K562 (cell line): ENCODE data around the gene NXN. TPM values are rescaled to one million over a fixed set of nuclear protein-coding genes. Genes with fewer than 3 reads are reported as not detected.

Experiments
- ATAC-seq: fragments of 200-7000 bp; cut with Tn5 transposase; 3 replicates; pipeline ENCODE4 v1.9.1; 2020; ENCODE audit warnings: moderate library complexity
- BruUV-seq: library from RNA; stranded (reverse); fragments of 400-500 nt; replicated peaks from 2 replicates; lab custom pipeline; 2021; lab: Mats Ljungman, UMichigan
- CTCF ChIA-PET: fragments of 300-600 bp; formaldehyde crosslinking; extraction: SDS; loops from one replicate; lab custom pipeline; 2021; ENCODE audit warnings: low intra/inter-chr PET ratio; lab: Yijun Ruan, JAX
- POLR2A ChIA-PET: fragments of 300-600, 350-650 bp; sonication (Branson Sonifier 250); formaldehyde crosslinking; extraction: SDS; loops from one replicate; lab custom pipeline; 2021; ENCODE audit warnings: antibody characterized with exemption, inconsistent platforms; lab: Yijun Ruan, JAX
- DNase-seq, 4 experiments: peaks; one replicate each; pipeline versions ENCODE4 v3.0.0 to v3.0.0-alpha.2; 2011 to 2018; ENCODE audit warnings: low spot score in 3 of 4, mixed read lengths in 3 of 4; ENCODE audit errors: extremely low read depth in 1 of 4
- FAIRE-seq: peaks from 2 replicates; lab custom pipeline; 2011; peaks lifted over from hg19 to GRCh38; lab: Jason Lieb, UNC
- H2AFZ ChIP-seq: 2 replicates; pipeline ENCODE4 v1.6.0; 2011; ENCODE audit warnings: low read depth, low read length, control low read depth, inconsistent platforms
- H3K27ac ChIP-seq: fragments of 200-600 bp; 3 replicates; pipeline ENCODE4 v1.8.0; 2011; ENCODE audit warnings: low read depth, mild to moderate bottlenecking, control low read depth, inconsistent platforms, low read length, moderate library complexity, mixed read lengths; ENCODE audit errors: extremely low read depth
- H3K27me3 ChIP-seq, 2 experiments: fragments of 300-600 bp in 1 of 2; 2 replicates in 1 of 2; 3 replicates in 1 of 2; pipeline versions ENCODE4 v1.6.0 to v1.8.0; 2011; ENCODE audit warnings: inconsistent platforms in 2 of 2, low read length in 2 of 2, mild to moderate bottlenecking in 1 of 2, mixed read lengths in 1 of 2, moderate library complexity in 1 of 2; ENCODE audit not compliant: control insufficient read depth in 2 of 2, insufficient read depth in 2 of 2
- H3K36me3 ChIP-seq: fragments of 300-600 bp; 3 replicates; pipeline ENCODE4 v1.8.0; 2011; ENCODE audit warnings: mild to moderate bottlenecking, low read length, inconsistent platforms; ENCODE audit not compliant: control insufficient read depth, insufficient read depth
- H3K4me1 ChIP-seq, 2 experiments: fragments of 200-600 bp in 1 of 2; replicated peaks in 1 of 2; 2 replicates in 1 of 2; 3 replicates in 1 of 2; pipeline versions ENCODE4 v1.5.1 to v1.8.0; 2011; ENCODE audit warnings: inconsistent platforms in 2 of 2, low read length in 2 of 2, mild to moderate bottlenecking in 1 of 2, mixed read lengths in 1 of 2, moderate library complexity in 1 of 2; ENCODE audit not compliant: control insufficient read depth in 2 of 2, insufficient read depth in 2 of 2
- H3K4me2 ChIP-seq: 2 replicates; pipeline ENCODE4 v1.6.1; 2011; ENCODE audit warnings: low read length, control low read depth, inconsistent platforms, mixed read lengths; ENCODE audit not compliant: insufficient read depth
- H3K4me3 ChIP-seq: fragments of 200-600 bp; sonication (generic), shearing (Covaris generic); 2 replicates; pipeline ENCODE4 v1.5.1; 2016; ENCODE audit warnings: control low read depth, inconsistent platforms
- H3K79me2 ChIP-seq: fragments of 200-600 bp; 3 replicates; pipeline ENCODE4 v1.8.0; 2011; ENCODE audit warnings: low read length, inconsistent platforms; ENCODE audit not compliant: control insufficient read depth, insufficient read depth
- H3K9ac ChIP-seq, 2 experiments: 2 replicates each; pipeline versions ENCODE4 v1.6.0 to v1.6.1; 2011; ENCODE audit warnings: low read depth in 2 of 2, low read length in 2 of 2, control low read depth in 1 of 2, inconsistent platforms in 1 of 2, mild to moderate bottlenecking in 1 of 2, mixed read lengths in 1 of 2; ENCODE audit not compliant: insufficient read depth in 1 of 2
- H3K9me1 ChIP-seq: one replicate; pipeline ENCODE4 v1.6.0; 2011; ENCODE audit warnings: inconsistent platforms, mild to moderate bottlenecking, low read length, moderate library complexity; ENCODE audit not compliant: control insufficient read depth, insufficient read depth
- H3K9me3 ChIP-seq: replicated peaks from 2 replicates; pipeline ENCODE4 v1.5.1; 2011; ENCODE audit warnings: low read depth, low read length, inconsistent platforms; ENCODE audit not compliant: control insufficient read depth, insufficient read depth
- H4K20me1 ChIP-seq: replicated peaks from 2 replicates; pipeline ENCODE4 v1.6.1; 2011; ENCODE audit warnings: low read length, inconsistent platforms, mixed read lengths; ENCODE audit not compliant: control insufficient read depth, insufficient read depth
- CEBPB ChIP-seq: fragments of 450-650 bp; IDR thresholded peaks from 2 replicates; pipeline ENCODE4 v1.6.1; 2016; ENCODE audit warnings: missing genetic modification characterization, missing compliant biosample characterization
- DIDO1 ChIP-seq: fragments of 450-650 bp; IDR thresholded peaks from 2 replicates; pipeline ENCODE4 v1.6.1; 2016; ENCODE audit warnings: low read depth, missing biosample characterization, missing genetic modification characterization
- DLX4 ChIP-seq: fragments of 250-450 bp; sonication (Bioruptor Pico); IDR thresholded peaks from 2 replicates; pipeline ENCODE4 v1.6.1; 2021; ENCODE audit warnings: mild to moderate bottlenecking
- EP300 ChIP-seq: IDR thresholded peaks from 2 replicates; pipeline ENCODE4 v1.6.1; 2012; ENCODE audit warnings: low read length, improper control_type of control experiment
- HMG20B ChIP-seq: fragments of 250-450 bp; sonication (Bioruptor Pico); IDR thresholded peaks from 2 replicates; pipeline ENCODE4 v1.5.0; 2021; ENCODE audit warnings: mild to moderate bottlenecking
- MCM2 ChIP-seq: fragments of 450-650 bp; IDR thresholded peaks from 2 replicates; pipeline ENCODE4 v1.6.1; 2017; ENCODE audit warnings: low read depth, mild to moderate bottlenecking
- NFE2L1 ChIP-seq: fragments of 450-650 bp; IDR thresholded peaks from 2 replicates; pipeline ENCODE4 v1.6.1; 2016; ENCODE audit warnings: missing genetic modification characterization, low read depth, mild to moderate bottlenecking, missing compliant biosample characterization, moderate library complexity, borderline replicate concordance
- STAT5B ChIP-seq: fragments of 250-450 bp; sonication (Bioruptor Pico); IDR thresholded peaks from 2 replicates; pipeline ENCODE4 v1.8.0; 2021; ENCODE audit warnings: mild to moderate bottlenecking, inconsistent platforms
- TCF3 ChIP-seq: sonication (generic); formaldehyde crosslinking; IDR thresholded peaks from 2 replicates; pipeline ENCODE4 v1.4.0; 2020; ENCODE audit warnings: mild to moderate bottlenecking, missing genetic modification reagents
- THRA ChIP-seq: fragments of 450-650 bp; IDR thresholded peaks from 2 replicates; pipeline ENCODE4 v1.6.1; 2017; ENCODE audit warnings: mild to moderate bottlenecking, moderate library complexity
- ZNF143 ChIP-seq: sonication (generic); formaldehyde crosslinking; IDR thresholded peaks from 2 replicates; pipeline ENCODE4 v1.9.0; 2022; ENCODE audit warnings: mild to moderate bottlenecking, missing genetic modification reagents
- ZNF212 ChIP-seq: fragments of 450-650 bp; formaldehyde crosslinking; IDR thresholded peaks from 2 replicates; pipeline ENCODE4 v1.4.0; 2020; ENCODE audit warnings: mild to moderate bottlenecking
- ZNF445 ChIP-seq: fragments of 250-450 bp; sonication (Bioruptor Pico); IDR thresholded peaks from 2 replicates; pipeline ENCODE4 v1.4.0; 2020; ENCODE audit warnings: low read depth, mild to moderate bottlenecking, moderate library complexity
- ZNF583 ChIP-seq: fragments of 250-450 bp; sonication (Bioruptor Pico); IDR thresholded peaks from 2 replicates; pipeline ENCODE4 v1.4.0; 2020
- WGBS: fragments of 100-300 bp; shearing (Covaris generic); methylation state at CpG from one replicate; pipeline ENCODE4 v1.1.6; 2016; ENCODE audit warnings: low coverage, mixed read lengths; ENCODE audit not compliant: insufficient coverage; ENCODE audit errors: missing lambda C conversion rate; 5-methylcytosine and 5-hydroxymethylcytosine counted together
- in situ Hi-C: fragments of 300-500 bp; cut with MboI; formaldehyde crosslinking; loops from 4 replicates; pipeline ENCODE4 v1.15.0; 2018; ENCODE audit warnings: inconsistent platforms, mixed read lengths
- intact Hi-C: fragments of 100-400 bp; cut with micrococcal nuclease; formaldehyde crosslinking; loops from 2 replicates; pipeline ENCODE4 v1.14.2; 2022
- polyA plus RNA-seq, 8 experiments: library from polyadenylated mRNA; depleted of rRNA in 4 of 8; stranded (reverse) in 5 of 8; unstranded in 3 of 8; fragments of >200 nt; fragmentation: Nextera tagmentation in 2 of 8; fragmentation: Illumina TruSeq in 1 of 8; extraction: Ambion mirVana in 2 of 8; extraction: Trizol in 1 of 8; gene quantifications; 2 replicates each; pipeline versions ENCODE4 v1.2.1 to v1.2.3, GENCODE V29; 2011 to 2014; ENCODE audit warnings: inconsistent platforms in 1 of 8, missing spikeins in 1 of 8
- total RNA-seq, 7 experiments: library from RNA; depleted of rRNA in 6 of 7; stranded (reverse); fragments of >200 nt in 6 of 7; fragmentation: Illumina TruSeq in 2 of 7; extraction: Trizol in 2 of 7; gene quantifications; 2 replicates each; pipeline versions ENCODE4 v1.2.1 to v1.2.3, GENCODE V29; 2011 to 2021; ENCODE audit warnings: low replicate concordance in 1 of 7
- TF ChIP-seq, protein P1 (sequence below): fragments of 450-650 bp; IDR thresholded peaks from 2 replicates; pipeline ENCODE4 v1.6.1; 2017; ENCODE audit warnings: antibody characterized with exemption
- TF ChIP-seq, protein P2 (sequence below), 2 experiments: IDR thresholded peaks; 2 replicates each; pipeline ENCODE4 v1.6.1; 2011; ENCODE audit warnings: borderline replicate concordance in 1 of 2, control low read depth in 1 of 2, low read depth in 1 of 2, low read length in 1 of 2, mild to moderate bottlenecking in 1 of 2, mixed read lengths in 1 of 2, moderate library complexity in 1 of 2; ENCODE audit not compliant: insufficient read depth in 1 of 2, insufficient read length in 1 of 2, poor library complexity in 1 of 2, severe bottlenecking in 1 of 2; ENCODE audit errors: extremely low read depth in 1 of 2
- TF ChIP-seq, protein P3 (sequence below): fragments of 250-450 bp; sonication (Bioruptor Pico); IDR thresholded peaks from 2 replicates; pipeline ENCODE4 v1.4.0; 2020

NXN gene
- total and polyA plus RNA-seq, 9 of the 15 experiments (the other 6 are each of a cell fraction or from before 2014, with no cell fraction given): 0.08 to 0.39 (median 0.29) TPM; not detected in 5

GRCh38 chr17:958712-959451, 20.7 kb downstream of the NXN start:
- in situ Hi-C loops (no loop called here), intact Hi-C loops (no loop called here)
- no peak overlapping the region for H3K4me2 ChIP-seq
- 8% methylated on average over 20 of the region's 31 CpGs for WGBS
- ChIA-PET CTCF (no interaction called here), POLR2A (no interaction called here)
- BruUV-seq: no TSS peak
- no peaks in the 10 kb centered on the region for H3K4me1 ChIP-seq
- no peak for DNase-seq
- no peak overlapping the region for H2AFZ ChIP-seq
- peaks cover 6 to 53% of the 10 kb centered on the region in 2 experiments; a peak in 3 of 5 replicates for H3K27me3 ChIP-seq
- ATAC-seq: no peak
- H3K4me3 ChIP-seq: no peak overlapping the region
- no peaks in the 10 kb centered on the region for H3K36me3 ChIP-seq
- no peak for FAIRE-seq
- no peak overlapping the region for H3K27ac ChIP-seq
- H4K20me1 ChIP-seq: no peaks in the 10 kb centered on the region
- no peaks in the 10 kb centered on the region for H3K9me1 ChIP-seq
- H3K9me3 ChIP-seq: no peaks in the 10 kb centered on the region
- H3K9ac ChIP-seq: no peak overlapping the region
- no peaks in the 10 kb centered on the region for H3K79me2 ChIP-seq
- TF ChIP-seq ZNF143 (CRISPR knock-in tag): no peak
- no peak for TF ChIP-seq EP300
- TF ChIP-seq TCF3 (CRISPR knock-in tag): no peak
- TF ChIP-seq ZNF445 (CRISPR knock-in tag): no peak
- TF ChIP-seq, protein P1, sequence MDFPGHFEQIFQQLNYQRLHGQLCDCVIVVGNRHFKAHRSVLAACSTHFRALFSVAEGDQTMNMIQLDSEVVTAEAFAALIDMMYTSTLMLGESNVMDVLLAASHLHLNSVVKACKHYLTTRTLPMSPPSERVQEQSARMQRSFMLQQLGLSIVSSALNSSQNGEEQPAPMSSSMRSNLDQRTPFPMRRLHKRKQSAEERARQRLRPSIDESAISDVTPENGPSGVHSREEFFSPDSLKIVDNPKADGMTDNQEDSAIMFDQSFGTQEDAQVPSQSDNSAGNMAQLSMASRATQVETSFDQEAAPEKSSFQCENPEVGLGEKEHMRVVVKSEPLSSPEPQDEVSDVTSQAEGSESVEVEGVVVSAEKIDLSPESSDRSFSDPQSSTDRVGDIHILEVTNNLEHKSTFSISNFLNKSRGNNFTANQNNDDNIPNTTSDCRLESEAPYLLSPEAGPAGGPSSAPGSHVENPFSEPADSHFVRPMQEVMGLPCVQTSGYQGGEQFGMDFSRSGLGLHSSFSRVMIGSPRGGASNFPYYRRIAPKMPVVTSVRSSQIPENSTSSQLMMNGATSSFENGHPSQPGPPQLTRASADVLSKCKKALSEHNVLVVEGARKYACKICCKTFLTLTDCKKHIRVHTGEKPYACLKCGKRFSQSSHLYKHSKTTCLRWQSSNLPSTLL: no peak
- no peak for TF ChIP-seq THRA
- no peak for TF ChIP-seq DIDO1 (tag)
- no peak for TF ChIP-seq ZNF212 (CRISPR knock-in tag)
- TF ChIP-seq, protein P2, sequence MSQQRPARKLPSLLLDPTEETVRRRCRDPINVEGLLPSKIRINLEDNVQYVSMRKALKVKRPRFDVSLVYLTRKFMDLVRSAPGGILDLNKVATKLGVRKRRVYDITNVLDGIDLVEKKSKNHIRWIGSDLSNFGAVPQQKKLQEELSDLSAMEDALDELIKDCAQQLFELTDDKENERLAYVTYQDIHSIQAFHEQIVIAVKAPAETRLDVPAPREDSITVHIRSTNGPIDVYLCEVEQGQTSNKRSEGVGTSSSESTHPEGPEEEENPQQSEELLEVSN (IDR thresholded peaks at IDR 0.05; ENCODE audit: borderline replicate concordance in 1 of 2, extremely low read depth in 1 of 2, insufficient read depth in 1 of 2, insufficient read length in 1 of 2, low read depth in 1 of 2, low read length in 1 of 2, poor library complexity in 1 of 2, severe bottlenecking in 1 of 2): no peak
- TF ChIP-seq, protein P3, sequence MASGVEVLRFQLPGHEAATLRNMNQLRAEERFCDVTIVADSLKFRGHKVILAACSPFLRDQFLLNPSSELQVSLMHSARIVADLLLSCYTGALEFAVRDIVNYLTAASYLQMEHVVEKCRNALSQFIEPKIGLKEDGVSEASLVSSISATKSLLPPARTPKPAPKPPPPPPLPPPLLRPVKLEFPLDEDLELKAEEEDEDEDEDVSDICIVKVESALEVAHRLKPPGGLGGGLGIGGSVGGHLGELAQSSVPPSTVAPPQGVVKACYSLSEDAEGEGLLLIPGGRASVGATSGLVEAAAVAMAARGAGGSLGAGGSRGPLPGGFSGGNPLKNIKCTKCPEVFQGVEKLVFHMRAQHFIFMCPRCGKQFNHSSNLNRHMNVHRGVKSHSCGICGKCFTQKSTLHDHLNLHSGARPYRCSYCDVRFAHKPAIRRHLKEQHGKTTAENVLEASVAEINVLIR: no peak
- TF ChIP-seq ZNF583: no peak
- TF ChIP-seq NFE2L1: no peak
- TF ChIP-seq HMG20B (CRISPR knock-in tag): no peak
- TF ChIP-seq STAT5B (CRISPR knock-in tag): no peak
- TF ChIP-seq MCM2: no peak
- TF ChIP-seq CEBPB (tag): no peak
- no peak for TF ChIP-seq DLX4
